ENCODE results near the gene SPINK6.

DNA sequence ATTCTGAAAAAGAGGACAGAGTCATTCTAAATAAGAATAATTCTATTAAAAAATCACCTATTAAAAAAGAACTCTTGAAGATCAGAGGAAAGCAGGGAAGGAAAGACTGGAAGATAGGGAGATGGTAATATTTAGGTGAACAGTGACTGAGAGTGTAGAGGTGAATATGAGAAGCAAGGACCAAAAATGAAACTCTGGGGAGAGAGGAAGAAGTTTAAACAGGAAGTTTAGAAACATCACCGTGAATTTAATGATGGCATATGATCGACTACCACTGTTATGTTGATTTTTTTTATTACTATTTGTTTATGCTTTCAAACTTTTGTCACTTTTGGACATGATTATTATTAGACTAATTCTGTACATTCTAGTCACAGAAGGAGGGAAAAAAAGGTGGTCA lies 1.7 kb upstream of the SPINK6 start:
- TF ChIP-seq, protein P1, sequence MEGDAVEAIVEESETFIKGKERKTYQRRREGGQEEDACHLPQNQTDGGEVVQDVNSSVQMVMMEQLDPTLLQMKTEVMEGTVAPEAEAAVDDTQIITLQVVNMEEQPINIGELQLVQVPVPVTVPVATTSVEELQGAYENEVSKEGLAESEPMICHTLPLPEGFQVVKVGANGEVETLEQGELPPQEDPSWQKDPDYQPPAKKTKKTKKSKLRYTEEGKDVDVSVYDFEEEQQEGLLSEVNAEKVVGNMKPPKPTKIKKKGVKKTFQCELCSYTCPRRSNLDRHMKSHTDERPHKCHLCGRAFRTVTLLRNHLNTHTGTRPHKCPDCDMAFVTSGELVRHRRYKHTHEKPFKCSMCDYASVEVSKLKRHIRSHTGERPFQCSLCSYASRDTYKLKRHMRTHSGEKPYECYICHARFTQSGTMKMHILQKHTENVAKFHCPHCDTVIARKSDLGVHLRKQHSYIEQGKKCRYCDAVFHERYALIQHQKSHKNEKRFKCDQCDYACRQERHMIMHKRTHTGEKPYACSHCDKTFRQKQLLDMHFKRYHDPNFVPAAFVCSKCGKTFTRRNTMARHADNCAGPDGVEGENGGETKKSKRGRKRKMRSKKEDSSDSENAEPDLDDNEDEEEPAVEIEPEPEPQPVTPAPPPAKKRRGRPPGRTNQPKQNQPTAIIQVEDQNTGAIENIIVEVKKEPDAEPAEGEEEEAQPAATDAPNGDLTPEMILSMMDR (IDR thresholded peaks at IDR 0.05) = no peak
- TF ChIP-seq POLR2A (IDR thresholded peaks at IDR 0.05) (no peak), POLR2AphosphoS5 (IDR thresholded peaks at IDR 0.05) (no peak)
